ENCODE data around the gene DNER.
"Not testable (repeated sequence)": the region's sequence is repeated elsewhere in the genome, so short reads cannot be mapped to it uniquely, and the experiment has no call there.

The DNER gene

DNA sequence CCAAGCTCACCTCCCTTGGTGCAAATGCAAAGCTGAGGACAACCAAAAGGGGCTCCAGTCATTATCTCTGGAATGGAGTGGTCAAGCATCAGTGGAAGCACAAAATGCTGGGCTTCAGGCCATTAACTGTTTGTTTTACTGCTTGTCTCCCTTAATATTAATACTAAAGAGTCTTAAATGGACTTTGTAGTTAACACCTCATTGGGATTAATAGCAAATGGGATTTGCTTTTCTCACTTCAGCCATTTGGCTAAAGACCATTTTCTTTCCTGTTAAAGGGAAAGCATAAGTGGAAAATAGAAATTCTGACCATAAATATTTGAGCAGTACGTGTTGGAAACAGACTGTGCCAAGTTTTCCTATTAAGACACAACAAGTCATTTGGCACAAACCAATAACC lies 154.4 kb downstream of the DNER start:
- DNase-seq: no peak

GRCh38 chr2:229553091-229553490 lies 161.3 kb downstream of the DNER start:
- DNase-seq: no peak

DNA sequence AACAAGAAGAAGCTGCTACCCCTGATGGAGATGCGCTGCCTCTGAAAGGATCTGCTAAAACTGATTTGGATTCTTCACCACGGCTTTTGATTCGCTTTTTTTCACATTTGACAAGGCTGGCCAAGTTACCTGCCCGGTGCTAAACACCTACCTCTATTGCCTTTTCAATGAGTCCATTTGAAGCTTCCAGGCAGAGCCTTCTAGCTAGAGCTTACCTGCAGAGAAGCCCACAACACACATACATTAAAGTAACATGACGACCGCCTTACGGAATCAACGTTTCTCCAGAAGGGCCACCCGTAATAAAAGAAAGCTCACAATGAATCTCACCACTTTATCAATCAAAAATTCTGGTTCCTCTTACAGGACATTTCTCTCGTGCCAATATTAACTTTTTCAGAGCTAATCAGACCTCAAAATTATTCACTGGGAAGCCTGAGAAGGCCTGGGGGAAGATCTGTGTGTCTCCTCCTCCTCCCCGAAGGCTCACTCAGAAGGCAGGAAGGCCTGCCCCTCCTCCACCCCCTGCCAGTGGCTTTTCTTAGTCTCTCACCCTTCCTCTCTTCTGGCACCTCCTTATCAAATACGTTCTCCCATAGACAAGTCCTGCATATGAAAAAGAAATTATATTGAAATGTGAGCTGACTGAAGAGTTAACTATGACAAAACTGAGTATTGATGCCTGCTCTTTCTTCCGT lies 171.0 kb downstream of the DNER start:
- DNase-seq: no peak

DNA sequence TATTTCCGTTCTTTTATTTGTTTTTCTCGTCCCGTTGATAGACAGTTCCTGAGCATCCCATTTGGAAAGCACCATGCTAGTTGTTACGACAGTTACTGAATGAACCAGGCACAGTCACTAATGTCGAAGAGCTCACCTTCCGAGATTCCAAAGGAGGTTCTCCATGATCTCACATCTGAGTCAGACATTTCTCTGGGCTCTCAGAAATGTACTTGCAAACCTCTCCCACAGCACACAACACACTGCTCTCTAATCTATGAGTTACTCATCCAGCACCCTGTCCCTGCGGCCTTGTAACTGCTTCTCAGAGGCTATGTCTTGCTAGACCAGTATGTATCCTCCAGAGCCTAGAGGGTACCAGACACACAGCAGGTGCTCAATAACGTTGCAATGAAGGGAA lies 174.7 kb downstream of the DNER start:
- DNase-seq: no peak

DNA sequence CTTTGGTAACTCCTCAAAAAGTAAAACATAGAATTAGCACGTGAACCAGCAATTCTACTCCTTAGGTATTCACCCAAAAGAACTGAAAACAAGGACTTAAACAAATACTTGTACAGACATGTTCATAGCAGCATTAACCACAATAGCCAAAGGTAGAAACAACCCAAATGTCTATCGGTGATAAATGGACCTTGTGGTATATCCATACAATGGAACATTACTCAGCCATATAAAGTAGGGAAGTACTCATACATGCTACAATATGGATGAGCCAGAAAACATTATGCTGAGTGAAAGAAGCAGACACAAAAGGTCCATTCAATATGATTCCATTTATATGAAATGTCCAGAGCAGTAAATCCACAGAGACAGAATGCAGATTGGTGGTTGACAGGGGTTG lies 182.8 kb downstream of the DNER start:
- DNase-seq: no peak

DNA sequence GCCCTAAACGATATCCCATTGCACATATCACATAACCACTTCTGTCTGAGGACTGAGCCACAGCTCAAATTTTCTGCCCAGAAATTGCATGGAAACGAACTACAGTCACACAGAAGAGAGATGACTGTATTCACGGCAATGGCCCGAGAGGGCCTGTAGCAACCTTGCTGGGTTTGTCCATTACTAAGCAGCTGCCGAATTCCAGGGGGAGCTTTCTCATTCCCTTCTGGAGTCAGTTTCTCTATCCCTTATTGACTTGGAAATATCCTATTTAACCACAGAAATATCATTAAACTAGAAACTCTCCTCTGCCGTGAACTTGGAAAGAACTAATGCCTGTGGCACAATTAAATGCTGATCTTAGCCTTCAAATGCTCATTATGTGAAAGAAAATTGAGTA lies 183.9 kb downstream of the DNER start:
- no peak for DNase-seq

GRCh38 chr2:229528846-229529245 lies 185.5 kb downstream of the DNER start:
- no peak for DNase-seq

- no peak for DNase-seq
Observed at GRCh38 chr2:229526951-229527350, 187.4 kb downstream of the DNER start.

- no peak for DNase-seq
Observed at GRCh38 chr2:229524799-229525198, 189.6 kb downstream of the DNER start.

- DNase-seq: no peak
Observed at GRCh38 chr2:229523663-229524062, 190.7 kb downstream of the DNER start.

- DNase-seq: no peak
Observed at GRCh38 chr2:229521576-229521975, 192.8 kb downstream of the DNER start.

- DNase-seq: no peak
Observed at GRCh38 chr2:229520691-229521096, 193.7 kb downstream of the DNER start.

DNA sequence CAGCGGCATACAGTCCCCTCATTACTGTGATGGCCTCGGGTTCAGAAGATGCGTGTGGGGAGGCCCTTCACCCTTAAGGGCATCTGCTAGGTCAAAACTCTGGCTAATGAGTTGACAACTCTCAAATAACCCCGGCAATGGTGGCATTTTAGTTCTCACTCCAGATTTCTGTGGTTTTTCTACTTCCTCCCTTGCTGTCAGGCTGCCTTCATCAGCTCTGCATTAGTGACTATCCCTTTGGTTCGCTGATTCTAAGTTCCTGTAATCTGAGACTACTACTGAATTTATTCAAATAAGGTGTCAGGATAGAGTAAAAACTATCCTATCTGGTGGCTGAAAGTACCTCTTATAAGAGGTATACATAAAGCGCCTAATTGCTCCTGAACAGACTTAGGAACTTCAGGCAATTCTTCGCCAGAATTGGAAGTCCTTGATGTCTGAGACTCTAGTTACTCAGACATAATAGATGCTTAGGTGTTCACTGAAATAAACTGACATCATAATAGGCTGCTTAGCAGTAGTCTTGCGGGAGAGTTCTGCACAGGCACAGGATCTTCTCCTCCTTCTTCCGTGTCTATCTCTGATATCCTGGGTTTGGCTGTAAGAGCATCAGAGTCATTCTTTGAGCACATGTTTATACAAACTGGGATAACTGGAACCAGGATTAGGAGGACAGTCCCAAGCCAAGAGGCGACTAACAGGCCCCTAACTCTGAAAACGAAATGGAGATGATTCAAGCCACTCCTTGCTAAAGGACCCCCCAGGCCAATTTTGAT lies 194.5 kb downstream of the DNER start:
- no peak for DNase-seq

- DNase-seq: no peak
Observed at GRCh38 chr2:229514273-229514895, 200.0 kb downstream of the DNER start.

GRCh38 chr2:229511524-229511923 lies 202.8 kb downstream of the DNER start:
- no peak for DNase-seq

GRCh38 chr2:229506699-229507098 lies 207.7 kb downstream of the DNER start:
- not testable (repeated sequence) for DNase-seq

DNA sequence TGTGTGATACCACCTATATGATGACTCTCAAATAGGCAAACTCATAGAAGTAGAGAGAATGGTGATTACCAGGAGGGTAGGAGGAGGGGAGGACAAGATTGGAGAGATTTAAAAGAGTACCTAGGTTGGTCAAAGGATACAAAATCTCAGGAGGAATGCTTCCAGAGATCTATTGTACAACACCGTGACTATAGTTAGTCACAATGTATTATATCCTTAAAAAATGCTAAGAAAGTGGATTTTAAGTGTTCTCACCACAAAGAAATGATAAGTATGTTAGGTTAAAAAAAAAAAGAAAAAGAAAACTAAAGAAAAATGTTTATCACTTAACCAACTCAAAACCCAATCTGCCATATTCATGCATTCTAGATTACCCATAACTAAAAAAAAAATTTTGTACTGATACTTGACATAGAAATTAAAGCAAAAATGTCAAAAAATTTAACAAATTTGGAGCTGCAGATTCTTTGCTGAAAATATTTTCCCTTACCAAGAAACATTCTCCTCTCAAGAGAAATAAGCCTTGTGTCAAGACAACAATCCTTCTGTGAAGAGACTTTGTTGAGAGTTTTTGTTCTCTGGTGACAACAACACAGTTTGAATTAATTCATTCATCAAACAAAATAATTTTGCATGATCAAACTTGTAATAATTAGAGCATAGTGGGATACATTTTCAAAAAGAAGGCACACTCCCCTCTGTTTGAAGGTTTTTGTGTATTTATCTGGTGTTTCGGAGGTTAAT lies 213.1 kb downstream of the DNER start:
- DNase-seq: no peak

- no peak for DNase-seq
Observed at GRCh38 chr2:229492034-229492433, 222.3 kb downstream of the DNER start.

GRCh38 chr2:229490167-229490566 lies 224.2 kb downstream of the DNER start:
- no peak for DNase-seq

DNA sequence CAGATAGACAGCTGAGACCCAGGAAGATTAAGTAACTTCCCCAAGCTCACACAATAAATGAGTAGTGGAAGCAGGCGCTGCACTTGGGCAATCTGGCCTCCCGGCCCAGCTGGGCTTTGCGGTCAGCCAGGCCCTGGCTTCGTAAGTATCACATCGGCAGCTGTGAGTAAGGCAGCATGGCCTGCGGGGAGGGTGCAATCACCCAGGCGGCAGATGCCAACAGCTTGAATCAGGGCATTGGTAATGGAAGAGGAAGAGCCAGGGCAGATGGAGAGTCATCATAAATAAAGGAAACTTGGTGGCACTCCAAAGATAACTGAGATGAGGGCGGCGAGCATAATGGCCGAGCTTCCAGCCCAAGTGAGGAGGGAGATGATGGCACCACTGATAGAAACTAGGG lies 225.3 kb downstream of the DNER start:
- DNase-seq: no peak

GRCh38 chr2:229488232-229488631 lies 226.1 kb downstream of the DNER start:
- no peak for DNase-seq

GRCh38 chr2:229486673-229487072 lies 227.7 kb downstream of the DNER start:
- DNase-seq: no peak

DNA sequence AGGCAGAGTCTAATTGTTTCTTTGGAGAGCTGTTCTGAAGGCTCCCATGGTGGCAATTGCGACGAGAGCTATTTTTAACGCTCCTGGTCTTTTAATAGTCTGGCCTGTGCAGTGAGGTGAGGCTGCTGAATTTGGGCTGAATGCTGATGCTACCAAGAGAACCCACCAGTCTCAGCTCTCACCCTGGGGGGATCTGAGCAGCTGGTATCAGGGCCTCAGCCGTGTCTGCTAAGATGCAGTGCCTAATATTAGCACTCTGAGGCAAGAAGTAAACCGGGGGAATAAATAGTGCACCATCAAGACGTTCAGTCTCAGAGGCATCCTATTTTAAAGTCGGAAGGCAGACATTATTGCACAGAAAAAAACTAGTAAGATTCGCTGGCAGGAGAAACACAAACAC lies 228.5 kb downstream of the DNER start:
- DNase-seq: no peak
